Kidney (tissue), 14 donors: Measurements from ENCODE around the gene TEAD3. TPM values are rescaled to one million over a fixed set of nuclear protein-coding genes. Genes with fewer than 3 reads are reported as not detected.

Experiments
- DNase-seq, 5 donors: peaks; one replicate each; pipeline ENCODE4 v3.0.0-alpha.2; 2013 to 2020
- FAIRE-seq: peaks from 2 replicates; lab custom pipeline; 2012; peaks lifted over from hg19 to GRCh38; lab: Jason Lieb, UNC
- H3K27ac ChIP-seq, 2 donors: one replicate each; pipeline ENCODE4 v1.7.0; 2013; ENCODE audit warnings: low read depth in 2 of 2, low read length in 2 of 2, inconsistent platforms in 1 of 2
- H3K27me3 ChIP-seq: one replicate; pipeline ENCODE4 v1.7.1; 2013; ENCODE audit warnings: low read length, inconsistent platforms; ENCODE audit not compliant: control insufficient read depth, insufficient read depth
- H3K36me3 ChIP-seq, 3 donors: one replicate each; pipeline versions ENCODE4 v1.7.0 to v1.7.1; 2013; ENCODE audit warnings: low read length in 3 of 3, control low read depth in 1 of 3, inconsistent platforms in 1 of 3; ENCODE audit not compliant: insufficient read depth in 3 of 3, control insufficient read depth in 2 of 3
- H3K4me1 ChIP-seq, 3 donors: one replicate each; pipeline versions ENCODE4 v1.7.0 to v1.7.1; 2013; ENCODE audit warnings: low read length in 3 of 3, inconsistent platforms in 1 of 3, low read depth in 1 of 3; ENCODE audit not compliant: control insufficient read depth in 2 of 3, insufficient read depth in 2 of 3
- H3K4me3 ChIP-seq, 3 donors: one replicate each; pipeline versions ENCODE4 v1.7.0 to v1.8.1; 2013; ENCODE audit warnings: low read length in 3 of 3, control low read depth in 1 of 3, inconsistent platforms in 1 of 3
- H3K9ac ChIP-seq, 3 donors: one replicate each; pipeline versions ENCODE4 v1.7.0 to v1.7.1; 2013; ENCODE audit warnings: low read length in 3 of 3, control low read depth in 1 of 3, inconsistent platforms in 1 of 3
- H3K9me3 ChIP-seq, 3 donors: one replicate each; pipeline versions ENCODE4 v1.7.0 to v1.7.1; 2013; ENCODE audit warnings: low read length in 3 of 3, control low read depth in 1 of 3, inconsistent platforms in 1 of 3; ENCODE audit not compliant: control insufficient read depth in 2 of 3, insufficient read depth in 1 of 3
- intact Hi-C: fragments of 100-400 bp; cut with DNase I; formaldehyde crosslinking; loops from one replicate; pipeline ENCODE4 v1.11.1; 2022
- polyA plus RNA-seq: library from polyadenylated mRNA; stranded (reverse); fragments of 350-450 nt; fragmentation: Illumina TruSeq; extraction: RNeasy Lipid Tissue Mini Kit (QIAGEN cat#74804); gene quantifications from one replicate; pipeline ENCODE4 v1.2.3, GENCODE V29; 2014; ENCODE audit warnings: low read depth, low replicate concordance; ENCODE audit not compliant: insufficient read depth
- total RNA-seq: library from RNA; stranded (reverse); fragmentation: NEBNext Ultra II Directional; extraction: Animal tissue kit (Norgen Biotek cat#: 25700); gene quantifications from one replicate; pipeline ENCODE4 v1.2.1, GENCODE V29; 2021
- TF ChIP-seq, protein P1 (sequence below): IDR thresholded peaks from 3 replicates; pipeline ENCODE4 v1.5.1; 2012; ENCODE audit warnings: mild to moderate bottlenecking, moderate library complexity, borderline replicate concordance; ENCODE audit not compliant: insufficient read depth; ENCODE audit errors: extremely low read depth
- donor health status: control.
- donor health status: control.
- donor health status: control.
- donor health status: control.
- donor health status: control.
- donor health status: DM: yes; HTN: yes; CAD: no.
- donor health status: Normal renal cell carcinoma (clear cell type).

Gene TEAD3
- total and polyA plus RNA-seq, 2 donors from 2014 or later = 11.3 to 18.0 TPM

DNA sequence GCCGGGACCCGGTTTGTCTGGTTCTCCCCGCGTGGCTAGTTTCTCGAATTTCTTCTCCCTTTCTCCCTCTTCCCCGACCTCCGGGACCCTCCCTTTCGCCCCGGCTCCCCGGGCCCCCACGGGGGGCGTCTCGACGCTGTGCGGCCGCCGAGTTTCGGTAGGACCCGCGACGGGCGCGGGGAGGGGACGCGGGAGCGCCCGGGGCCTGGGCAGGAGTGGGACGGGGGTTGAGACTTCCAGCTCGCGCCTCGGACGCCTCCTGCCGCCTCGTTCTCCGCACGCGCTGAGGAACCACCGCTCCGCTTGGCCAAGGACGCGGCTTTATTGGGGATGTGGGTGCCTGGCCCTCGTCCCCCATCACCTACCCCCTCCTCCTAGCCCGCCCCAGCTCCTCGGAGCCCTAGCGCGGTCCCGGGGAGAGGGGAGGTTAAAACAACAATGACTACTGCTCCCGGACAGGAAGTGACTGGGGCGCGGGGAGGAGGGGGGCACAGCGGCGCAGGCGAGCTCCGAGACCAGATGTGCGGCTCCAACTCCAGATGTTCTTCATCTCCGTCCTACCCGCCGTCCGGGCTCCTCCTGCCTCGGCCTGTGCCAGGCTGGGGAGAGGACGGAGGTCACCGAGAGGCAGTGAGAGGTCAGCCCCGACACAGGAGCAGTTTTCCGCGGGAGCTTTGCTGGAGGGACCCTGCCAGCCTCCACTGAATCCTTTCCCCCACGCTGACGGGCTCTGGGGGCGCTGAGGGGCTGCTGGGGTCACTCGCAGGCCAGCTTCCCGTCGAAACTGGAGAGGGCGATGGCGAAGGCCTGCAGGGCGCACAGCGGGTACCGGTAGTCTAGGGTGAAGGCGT is 917 bp upstream of the TEAD3 start:
- FAIRE-seq = no peak
- no peaks in the 10 kb centered on the region for H3K27me3 ChIP-seq
- H3K27ac ChIP-seq = peak overlapping the region; percentile 80 to 85
- no peaks in the 10 kb centered on the region for H3K36me3 ChIP-seq
- H3K9ac ChIP-seq = peak overlapping the region in 1 of 3 donors; percentile 75
- intact Hi-C loops = no loop called here
- peaks cover 8 to 20% (median 8%) of the 10 kb centered on the region in 3 donors for H3K4me1 ChIP-seq
- peak overlapping the region; percentile 41 to 59 (median 45) for H3K4me3 ChIP-seq
- peak; percentile 88 to 95 (median 93) for DNase-seq
- TF ChIP-seq, protein P1, sequence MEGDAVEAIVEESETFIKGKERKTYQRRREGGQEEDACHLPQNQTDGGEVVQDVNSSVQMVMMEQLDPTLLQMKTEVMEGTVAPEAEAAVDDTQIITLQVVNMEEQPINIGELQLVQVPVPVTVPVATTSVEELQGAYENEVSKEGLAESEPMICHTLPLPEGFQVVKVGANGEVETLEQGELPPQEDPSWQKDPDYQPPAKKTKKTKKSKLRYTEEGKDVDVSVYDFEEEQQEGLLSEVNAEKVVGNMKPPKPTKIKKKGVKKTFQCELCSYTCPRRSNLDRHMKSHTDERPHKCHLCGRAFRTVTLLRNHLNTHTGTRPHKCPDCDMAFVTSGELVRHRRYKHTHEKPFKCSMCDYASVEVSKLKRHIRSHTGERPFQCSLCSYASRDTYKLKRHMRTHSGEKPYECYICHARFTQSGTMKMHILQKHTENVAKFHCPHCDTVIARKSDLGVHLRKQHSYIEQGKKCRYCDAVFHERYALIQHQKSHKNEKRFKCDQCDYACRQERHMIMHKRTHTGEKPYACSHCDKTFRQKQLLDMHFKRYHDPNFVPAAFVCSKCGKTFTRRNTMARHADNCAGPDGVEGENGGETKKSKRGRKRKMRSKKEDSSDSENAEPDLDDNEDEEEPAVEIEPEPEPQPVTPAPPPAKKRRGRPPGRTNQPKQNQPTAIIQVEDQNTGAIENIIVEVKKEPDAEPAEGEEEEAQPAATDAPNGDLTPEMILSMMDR = no peak
- no peaks in the 10 kb centered on the region for H3K9me3 ChIP-seq

DNA sequence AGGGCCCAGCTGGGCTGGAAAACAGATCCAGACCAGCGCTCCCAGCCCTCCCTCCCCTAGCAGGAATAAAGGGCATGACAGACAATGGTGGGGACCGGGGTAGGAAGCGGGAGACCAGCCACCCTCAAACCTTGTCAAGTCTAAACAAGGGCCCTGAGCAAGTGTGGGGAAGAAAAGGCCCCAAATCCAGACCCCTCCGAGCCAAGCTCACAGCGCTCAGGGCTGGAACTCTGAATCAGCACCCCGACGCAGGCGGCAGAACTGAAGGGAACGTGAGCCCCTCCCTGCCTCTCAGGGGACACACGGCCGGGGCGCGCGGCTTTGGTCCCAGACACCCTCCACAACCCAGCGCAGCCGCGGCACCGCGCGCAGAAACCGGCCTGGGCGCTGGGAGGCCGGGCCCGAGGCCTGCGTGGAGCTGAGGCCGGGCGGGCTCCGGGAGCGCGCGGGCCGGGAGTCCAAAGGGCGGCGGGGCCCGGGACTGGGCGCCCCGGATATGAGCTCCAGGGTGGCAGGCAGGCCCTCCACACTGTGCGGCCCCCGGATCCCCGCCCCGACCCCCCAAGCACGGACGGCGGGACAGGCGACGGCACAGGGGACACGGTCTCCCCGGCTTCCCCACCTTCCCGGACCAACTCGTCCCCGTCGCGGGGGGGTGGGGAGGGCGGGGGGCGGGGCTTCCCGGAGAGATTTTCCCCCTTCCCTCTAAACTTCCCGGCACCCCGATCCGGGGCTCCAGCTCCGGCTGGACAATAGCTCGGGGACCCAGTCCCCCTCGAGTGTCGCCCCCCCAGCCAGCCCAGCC is 641 bp downstream of the TEAD3 start:
- intact Hi-C loops = no loop called here
- TF ChIP-seq, protein P1 = no peak
- DNase-seq (peak in 3 of 5 donors; percentile 56 to 74 (median 70)), FAIRE-seq (no peak)
- Histone ChIP-seq H3K4me1 (peaks cover 8 to 27% (median 8%) of the 10 kb centered on the region in 3 donors), H3K36me3 (no peaks in the 10 kb centered on the region), H3K27ac (peak overlapping the region; percentile 76 to 89), H3K4me3 (peak overlapping the region; percentile 56 to 69 (median 62)), H3K9me3 (no peaks in the 10 kb centered on the region), H3K9ac (peak overlapping the region; percentile 11 to 82 (median 27)), H3K27me3 (no peaks in the 10 kb centered on the region)

DNA sequence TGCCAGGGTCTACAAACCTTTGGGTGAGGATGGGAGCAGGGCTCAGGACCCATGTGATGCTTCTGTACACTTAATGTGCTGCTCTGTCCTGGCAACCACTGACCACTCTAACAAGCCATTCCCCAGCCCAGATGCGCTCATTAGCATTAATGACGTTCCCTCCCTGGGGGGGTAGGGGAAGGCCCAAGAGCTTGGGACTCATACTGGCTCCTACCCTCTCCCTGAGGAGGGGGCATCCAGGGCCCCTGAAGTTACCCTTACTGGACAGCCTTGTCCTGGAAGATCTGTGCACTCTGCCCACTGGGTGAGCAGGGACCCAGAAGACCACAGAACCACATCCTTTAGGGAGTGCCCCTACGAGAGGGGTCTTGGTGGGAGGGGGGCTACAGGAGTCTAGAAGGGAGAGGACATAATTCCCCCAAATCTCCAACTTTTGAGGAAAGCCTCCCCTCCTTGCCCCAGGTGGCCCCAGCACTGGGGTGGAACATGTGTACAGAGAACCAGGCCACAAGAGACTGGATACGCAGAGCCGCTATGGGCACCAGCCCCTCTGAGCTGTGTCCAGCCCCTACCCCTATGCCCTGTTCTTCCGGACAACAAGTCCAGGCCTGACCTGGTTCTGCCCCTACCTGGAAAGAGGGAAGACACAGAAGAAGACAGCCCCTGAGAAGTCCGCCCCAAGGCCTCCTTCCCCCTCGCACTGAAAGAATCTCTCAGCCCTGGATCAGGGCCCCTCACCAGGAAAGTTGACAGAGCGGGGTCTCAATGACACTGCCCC is 1.4 kb downstream of the TEAD3 start:
- no peak for FAIRE-seq
- Histone ChIP-seq H3K27ac (peak overlapping the region; percentile 42 to 89), H3K9me3 (no peaks in the 10 kb centered on the region), H3K9ac (peak overlapping the region in 2 of 3 donors; percentile 27 to 82), H3K27me3 (no peaks in the 10 kb centered on the region), H3K4me1 (peaks cover 8 to 28% (median 8%) of the 10 kb centered on the region in 3 donors), H3K36me3 (no peaks in the 10 kb centered on the region), H3K4me3 (peak overlapping the region; percentile 56 to 69 (median 62))
- TF ChIP-seq, protein P1 = no peak
- peak in 1 of 5 donors; percentile 64 for DNase-seq
- intact Hi-C loops = no loop called here
